ENCODE measurements around the gene PRKN.

Gene PRKN

GRCh38 chr6:162203287-162203686 is 524.3 kb downstream of the PRKN start:
- ATAC-seq, result no peak
- TF ChIP-seq RARB (CRISPR knock-in tag; IDR thresholded peaks at IDR 0.05), result no peak
- no peak for TF ChIP-seq ISL1 (CRISPR knock-in tag; IDR thresholded peaks at IDR 0.05)
- no peak for TF ChIP-seq ZNF8 (CRISPR knock-in tag; IDR thresholded peaks at IDR 0.05)
- TF ChIP-seq ESRRG (CRISPR knock-in tag; IDR thresholded peaks at IDR 0.05), result no peak
- TF ChIP-seq POU6F1 (CRISPR knock-in tag; IDR thresholded peaks at IDR 0.05; ENCODE audit: borderline replicate concordance, low read depth), result no peak
- no peak for TF ChIP-seq CSRNP3 (CRISPR knock-in tag; IDR thresholded peaks at IDR 0.05)
- TF ChIP-seq ZFP30 (CRISPR knock-in tag; IDR thresholded peaks at IDR 0.05), result no peak
- no peak for TF ChIP-seq TOX (CRISPR knock-in tag; IDR thresholded peaks at IDR 0.05; ENCODE audit: borderline replicate concordance)

GRCh38 chr6:162200945-162201690 is 526.4 kb downstream of the PRKN start:
- no peak for TF ChIP-seq RARB (CRISPR knock-in tag; IDR thresholded peaks at IDR 0.05)
- TF ChIP-seq OSR1 (CRISPR knock-in tag; IDR thresholded peaks at IDR 0.05), result no peak
- no peak for TF ChIP-seq ESRRG (CRISPR knock-in tag; IDR thresholded peaks at IDR 0.05)
- TF ChIP-seq TCF4 (CRISPR knock-in tag; IDR thresholded peaks at IDR 0.05; ENCODE audit: borderline replicate concordance), result no peak
- no peak for TF ChIP-seq PPARA (CRISPR knock-in tag; IDR thresholded peaks at IDR 0.05; ENCODE audit: borderline replicate concordance)
- no peak for ATAC-seq

- ATAC-seq, result no peak
- TF ChIP-seq RARB (CRISPR knock-in tag; IDR thresholded peaks at IDR 0.05), result no peak
- TF ChIP-seq GLIS3 (CRISPR knock-in tag; IDR thresholded peaks at IDR 0.05), result no peak
- TF ChIP-seq PPARA (CRISPR knock-in tag; IDR thresholded peaks at IDR 0.05; ENCODE audit: borderline replicate concordance), result no peak
- no peak for TF ChIP-seq ISL1 (CRISPR knock-in tag; IDR thresholded peaks at IDR 0.05)
- no peak for TF ChIP-seq PATZ1 (CRISPR knock-in tag; IDR thresholded peaks at IDR 0.05; ENCODE audit: borderline replicate concordance)
- TF ChIP-seq TCF4 (CRISPR knock-in tag; IDR thresholded peaks at IDR 0.05; ENCODE audit: borderline replicate concordance), result no peak
- TF ChIP-seq ESRRG (CRISPR knock-in tag; IDR thresholded peaks at IDR 0.05), result no peak
- TF ChIP-seq ZFP3 (CRISPR knock-in tag; IDR thresholded peaks at IDR 0.05), result no peak
- TF ChIP-seq TSHZ2 (CRISPR knock-in tag; IDR thresholded peaks at IDR 0.05), result no peak
- TF ChIP-seq ZNF70 (CRISPR knock-in tag; IDR thresholded peaks at IDR 0.05), result no peak
- no peak for TF ChIP-seq ZFP30 (CRISPR knock-in tag; IDR thresholded peaks at IDR 0.05)
- TF ChIP-seq BACH2 (CRISPR knock-in tag; IDR thresholded peaks at IDR 0.05; ENCODE audit: borderline replicate concordance), result no peak
- no peak for TF ChIP-seq ZNF565 (CRISPR knock-in tag; conservative IDR thresholded peaks at IDR 0.05; ENCODE audit: low read depth)
- no peak for TF ChIP-seq SNAI2 (CRISPR knock-in tag; IDR thresholded peaks at IDR 0.05)
- TF ChIP-seq OSR1 (CRISPR knock-in tag; IDR thresholded peaks at IDR 0.05), result no peak
These were observed 527.5 kb downstream of the PRKN start for GRCh38 chr6:162200041-162200440.

- TF ChIP-seq ZC3H10 (CRISPR knock-in tag; IDR thresholded peaks at IDR 0.05) (no peak), GLIS3 (CRISPR knock-in tag; IDR thresholded peaks at IDR 0.05) (no peak), PPARA (CRISPR knock-in tag; IDR thresholded peaks at IDR 0.05; ENCODE audit: borderline replicate concordance) (no peak), ISL1 (CRISPR knock-in tag; IDR thresholded peaks at IDR 0.05) (no peak), ZNF565 (CRISPR knock-in tag; conservative IDR thresholded peaks at IDR 0.05; ENCODE audit: low read depth) (no peak), BACH2 (CRISPR knock-in tag; IDR thresholded peaks at IDR 0.05; ENCODE audit: borderline replicate concordance) (no peak), ZFP30 (CRISPR knock-in tag; IDR thresholded peaks at IDR 0.05) (no peak), SNAI2 (CRISPR knock-in tag; IDR thresholded peaks at IDR 0.05) (no peak), TSHZ2 (CRISPR knock-in tag; IDR thresholded peaks at IDR 0.05) (no peak), TCF4 (CRISPR knock-in tag; IDR thresholded peaks at IDR 0.05; ENCODE audit: borderline replicate concordance) (no peak), PATZ1 (CRISPR knock-in tag; IDR thresholded peaks at IDR 0.05; ENCODE audit: borderline replicate concordance) (no peak)
- no peak for ATAC-seq
These were observed 528.6 kb downstream of the PRKN start for GRCh38 chr6:162198925-162199324.

Data from SK-N-SH treated with all-trans-retinoic acid at 6 μM for 48 hours (cell line).